HG03064 (cell line): Measurements from ENCODE around the gene MANF.

Source experiments
- ATAC-seq: cut with Tn5 transposase; IDR thresholded peaks from one replicate; pipeline ENCODE4 v1.9.1; 2021; ENCODE audit warnings: low read depth; ENCODE audit not compliant: unreplicated experiment

The MANF gene

DNA sequence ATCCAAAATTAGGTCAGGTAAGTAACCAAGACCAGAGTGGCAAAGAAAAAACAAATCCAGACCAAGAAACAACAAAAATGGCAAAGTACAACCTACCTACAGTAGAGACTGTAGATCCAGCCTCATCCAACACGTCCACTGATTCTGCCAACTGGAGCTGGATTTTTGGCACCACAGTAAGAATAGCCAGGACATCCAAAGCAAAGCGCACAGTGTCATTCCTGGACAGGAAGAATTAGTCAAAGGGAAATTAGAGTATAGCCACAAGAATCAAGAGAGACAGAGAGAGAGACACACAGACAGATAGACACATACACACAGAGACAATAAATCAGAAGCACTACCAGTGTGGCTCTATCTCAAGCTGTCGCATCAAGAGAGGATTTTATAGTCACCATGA, 37.1 kb downstream of the MANF start:
- ATAC-seq, result no peak

DNA sequence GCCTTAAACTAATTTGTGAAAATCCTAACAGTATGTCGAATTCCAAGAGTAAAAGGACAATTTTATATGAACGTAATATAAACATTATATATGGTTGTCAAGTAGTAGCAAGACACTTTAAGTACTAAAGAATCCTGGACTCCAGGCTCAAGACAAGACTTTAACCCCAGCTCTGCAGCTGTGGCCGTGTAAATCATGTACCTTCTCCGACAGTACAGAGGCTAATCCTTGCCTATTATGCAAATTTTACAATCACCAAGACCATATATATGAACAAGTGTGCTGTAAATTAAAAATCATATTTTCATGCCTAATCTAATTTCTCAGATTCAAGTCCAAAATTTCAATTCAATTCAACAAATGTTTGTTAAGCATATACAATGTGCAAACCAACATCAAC, 41.8 kb downstream of the MANF start:
- ATAC-seq, result no peak

DNA sequence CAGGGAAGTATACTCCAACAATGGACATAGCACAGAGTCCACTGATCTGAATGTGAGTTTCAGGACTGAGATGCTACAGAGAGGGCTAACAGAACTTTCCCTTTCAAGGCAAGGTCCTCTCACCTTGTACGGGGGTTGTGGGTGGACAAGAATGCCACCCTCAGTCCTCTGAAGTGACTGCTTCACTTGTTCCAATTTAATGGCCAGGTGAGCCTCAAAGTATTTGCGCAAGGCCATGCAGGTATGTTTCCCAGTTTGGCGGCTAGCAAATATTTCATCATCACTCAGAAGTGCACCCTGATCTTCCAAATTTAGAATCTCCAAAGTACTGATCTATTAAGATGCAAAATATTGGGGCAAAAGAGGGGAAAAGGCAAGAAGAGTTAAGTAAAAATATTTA, 44.0 kb downstream of the MANF start:
- no peak for ATAC-seq

DNA sequence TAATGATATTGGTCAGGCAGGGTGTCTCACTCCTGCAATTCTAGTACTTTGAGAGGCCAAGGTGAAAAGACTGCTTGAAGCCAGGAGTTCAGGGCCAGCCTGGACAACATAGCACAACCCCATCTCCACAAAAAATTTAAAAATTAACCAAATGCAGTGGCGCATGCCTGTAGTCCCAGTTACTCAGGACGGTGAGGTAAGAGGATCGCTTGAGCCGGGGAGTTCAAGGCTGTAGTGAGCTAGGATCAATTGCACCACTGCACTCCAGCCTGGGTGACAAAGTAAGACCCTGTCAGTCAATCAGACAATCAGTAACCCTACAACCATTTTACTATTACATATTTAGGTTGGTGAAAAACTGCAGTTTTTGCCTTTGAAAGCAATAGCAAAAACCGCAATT, 49.0 kb downstream of the MANF start:
- ATAC-seq, result no peak

DNA sequence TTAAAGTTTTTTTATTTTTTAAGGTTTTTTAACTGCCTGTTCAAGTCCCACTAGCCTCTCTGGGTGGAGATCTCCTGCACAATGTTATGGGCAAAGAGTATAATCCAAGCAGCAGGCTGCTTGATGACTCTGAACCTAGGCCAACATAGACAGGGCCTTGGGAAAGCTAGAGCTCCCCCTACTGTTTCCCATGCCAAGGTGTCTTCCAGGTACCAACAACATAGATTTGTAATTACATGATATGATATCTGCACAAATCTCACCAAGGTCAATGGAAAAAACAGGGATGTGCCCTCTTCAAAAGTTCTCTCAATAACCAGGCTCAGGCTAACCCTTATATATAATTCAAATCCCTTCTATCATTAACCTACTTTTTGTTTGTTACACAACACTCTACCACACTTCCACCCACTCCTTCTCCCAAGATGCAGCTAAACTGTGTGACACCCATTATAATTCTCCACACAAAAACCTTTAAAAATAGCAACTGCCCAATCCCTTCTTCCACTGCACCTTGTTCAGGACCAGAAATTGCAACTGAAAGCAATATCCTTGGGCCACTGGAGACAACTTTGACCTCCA, 49.7 kb downstream of the MANF start:
- ATAC-seq, result no peak

DNA sequence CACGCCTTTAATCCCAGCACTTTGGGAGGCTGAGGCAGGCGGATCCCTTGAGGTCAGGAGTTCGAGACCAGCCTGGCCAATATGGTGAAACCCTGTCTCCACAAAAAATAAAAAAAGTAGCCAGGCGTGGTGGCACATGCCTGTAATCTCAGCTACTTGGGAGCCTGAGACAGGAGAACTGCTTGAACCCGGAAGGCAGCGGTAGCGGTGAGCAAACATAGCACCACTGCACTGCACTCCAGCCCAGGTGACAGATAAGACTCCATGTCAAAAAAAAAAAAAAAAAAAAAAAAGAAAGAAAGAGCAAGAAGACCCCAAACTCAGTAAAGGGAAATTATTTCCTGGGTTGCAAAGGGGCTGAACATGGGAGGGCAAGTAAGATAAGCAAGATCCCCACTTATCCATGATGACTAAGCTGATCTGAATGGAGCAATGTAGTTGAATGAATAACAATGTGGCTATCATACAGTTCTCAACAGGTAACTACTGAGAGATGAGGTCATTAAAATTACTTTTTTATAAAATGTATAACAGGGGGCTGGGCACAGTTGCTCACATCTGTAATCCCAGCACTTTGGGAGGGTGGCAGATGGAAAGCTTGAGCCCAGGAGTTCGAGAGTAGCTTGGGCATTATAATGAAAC, 52.0 kb downstream of the MANF start:
- no peak for ATAC-seq
